ENCODE results near the gene TGDS.
"Not testable (repeated sequence)": the region's sequence is repeated elsewhere in the genome, so short reads cannot be mapped to it uniquely, and the experiment has no call there.

Gene TGDS

GRCh38 chr13:94595950-94596574 lies at the start of gene TGDS:
Gene TGDS (minus strand): TSS chr13:94596152. CDS start chr13:94596136, 16 bp downstream.
- DNase-seq, result peak; percentile 90

- DNase-seq, result no peak
These were observed 45.5 kb upstream of the TGDS start for GRCh38 chr13:94641409-94641941.

- no peak for DNase-seq
These were observed 44.8 kb upstream of the TGDS start for GRCh38 chr13:94640721-94641120.

- not testable (repeated sequence) for DNase-seq
These were observed 41.7 kb upstream of the TGDS start for GRCh38 chr13:94637677-94638076.

GRCh38 chr13:94636942-94637578 lies 41.1 kb upstream of the TGDS start:
- DNase-seq, result no peak

GRCh38 chr13:94636096-94636495 lies 40.1 kb upstream of the TGDS start:
- not testable (repeated sequence) for DNase-seq

- no peak for DNase-seq
These were observed 36.5 kb upstream of the TGDS start for GRCh38 chr13:94632226-94632980.

- no peak for DNase-seq
These were observed 34.9 kb upstream of the TGDS start for GRCh38 chr13:94630858-94631257.

GRCh38 chr13:94623316-94623715 lies 27.4 kb upstream of the TGDS start:
- DNase-seq, result no peak

GRCh38 chr13:94622344-94622743 lies 26.4 kb upstream of the TGDS start:
- no peak for DNase-seq

GRCh38 chr13:94620286-94620896 lies 24.4 kb upstream of the TGDS start:
- peak; percentile 33 for DNase-seq

- no peak for DNase-seq
These were observed 21.5 kb upstream of the TGDS start for GRCh38 chr13:94617389-94618000.

GRCh38 chr13:94613051-94613450 lies 17.1 kb upstream of the TGDS start:
- DNase-seq, result no peak

- no peak for DNase-seq
These were observed 16.1 kb upstream of the TGDS start for GRCh38 chr13:94612050-94612449.

- no peak for DNase-seq
These were observed 14.5 kb upstream of the TGDS start for GRCh38 chr13:94610475-94610874.

- DNase-seq, result no peak
These were observed 13.2 kb upstream of the TGDS start for GRCh38 chr13:94609196-94609595.

- no peak for DNase-seq
These were observed 12.6 kb upstream of the TGDS start for GRCh38 chr13:94608586-94608985.

- DNase-seq, result no peak
These were observed 12.0 kb upstream of the TGDS start for GRCh38 chr13:94607939-94608338.

- DNase-seq, result no peak
These were observed 11.1 kb upstream of the TGDS start for GRCh38 chr13:94607056-94607455.

- no peak for DNase-seq
These were observed 6.5 kb upstream of the TGDS start for GRCh38 chr13:94602467-94602866.

GRCh38 chr13:94601446-94602431 lies 5.8 kb upstream of the TGDS start, which contains the start of gene GPR180:
Gene GPR180 (plus strand): TSS chr13:94601857. CDS start chr13:94601928, 71 bp downstream.
- DNase-seq, result peak; percentile 92
